ENCODE data around the gene GPS1.

Gene GPS1

GRCh38 chr17:82096709-82097183, 45.0 kb downstream of the GPS1 start:
- Histone ChIP-seq H3K4me3 (ENCODE audit: low read depth, low read length) (peak overlapping the region; percentile 89), H3K4me1 (peaks cover 21% of the 10 kb centered on the region), H3K27me3 (no peaks in the 10 kb centered on the region), H3K9me3 (peaks cover 4% of the 10 kb centered on the region; the same call in 1 of the 2 replicates), H3K36me3 (peaks cover 66% of the 10 kb centered on the region)
- no peak for DNase-seq
- TF ChIP-seq, protein P1, sequence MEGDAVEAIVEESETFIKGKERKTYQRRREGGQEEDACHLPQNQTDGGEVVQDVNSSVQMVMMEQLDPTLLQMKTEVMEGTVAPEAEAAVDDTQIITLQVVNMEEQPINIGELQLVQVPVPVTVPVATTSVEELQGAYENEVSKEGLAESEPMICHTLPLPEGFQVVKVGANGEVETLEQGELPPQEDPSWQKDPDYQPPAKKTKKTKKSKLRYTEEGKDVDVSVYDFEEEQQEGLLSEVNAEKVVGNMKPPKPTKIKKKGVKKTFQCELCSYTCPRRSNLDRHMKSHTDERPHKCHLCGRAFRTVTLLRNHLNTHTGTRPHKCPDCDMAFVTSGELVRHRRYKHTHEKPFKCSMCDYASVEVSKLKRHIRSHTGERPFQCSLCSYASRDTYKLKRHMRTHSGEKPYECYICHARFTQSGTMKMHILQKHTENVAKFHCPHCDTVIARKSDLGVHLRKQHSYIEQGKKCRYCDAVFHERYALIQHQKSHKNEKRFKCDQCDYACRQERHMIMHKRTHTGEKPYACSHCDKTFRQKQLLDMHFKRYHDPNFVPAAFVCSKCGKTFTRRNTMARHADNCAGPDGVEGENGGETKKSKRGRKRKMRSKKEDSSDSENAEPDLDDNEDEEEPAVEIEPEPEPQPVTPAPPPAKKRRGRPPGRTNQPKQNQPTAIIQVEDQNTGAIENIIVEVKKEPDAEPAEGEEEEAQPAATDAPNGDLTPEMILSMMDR (IDR thresholded peaks at IDR 0.05; ENCODE audit: low read depth, low read length) = no peak

DNA sequence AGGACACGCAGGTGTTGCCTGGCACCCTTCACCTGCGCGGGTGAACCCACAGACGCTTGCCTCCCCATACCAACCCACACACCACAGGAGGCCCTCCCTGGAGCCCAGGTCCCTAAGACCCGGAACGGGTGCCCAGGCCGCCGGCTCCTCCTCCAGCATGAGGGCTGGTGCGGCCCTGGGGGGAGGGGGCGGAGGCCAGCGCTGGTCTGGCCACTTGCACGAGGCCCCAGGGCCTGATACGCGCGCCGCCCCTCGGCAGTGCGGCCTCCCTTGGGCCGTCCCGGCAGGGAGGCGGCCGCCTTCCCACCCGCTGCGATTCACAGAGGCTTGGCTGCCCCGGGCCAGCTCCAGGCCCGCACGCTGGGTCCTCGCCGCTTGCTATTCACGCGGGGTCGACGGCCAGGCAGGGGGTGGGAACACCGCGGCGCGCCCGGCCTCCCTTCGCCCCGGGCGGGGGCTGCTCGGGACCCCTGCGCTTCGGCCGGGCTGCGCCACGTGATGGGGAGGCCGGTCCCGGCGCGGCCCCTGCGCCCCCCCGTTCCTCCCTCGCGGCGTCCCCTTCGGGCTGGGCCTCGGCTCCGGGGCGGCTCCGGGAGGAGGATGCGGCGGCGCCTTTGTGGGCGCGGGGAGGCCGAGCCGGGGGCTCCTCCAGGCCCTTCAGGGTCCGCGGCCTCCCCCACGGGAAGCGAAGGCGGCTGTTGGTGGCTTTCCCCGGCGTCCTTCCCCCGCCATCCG, 45.7 kb downstream of the GPS1 start:
- Histone ChIP-seq H3K27me3 (no peaks in the 10 kb centered on the region), H3K4me1 (peaks cover 21% of the 10 kb centered on the region), H3K9me3 (peaks cover 4% of the 10 kb centered on the region; the same call in 1 of the 2 replicates), H3K36me3 (peaks cover 60% of the 10 kb centered on the region), H3K4me3 (ENCODE audit: low read depth, low read length) (peak overlapping the region; percentile 89)
- TF ChIP-seq, protein P1 (IDR thresholded peaks at IDR 0.05; ENCODE audit: low read depth, low read length) = no peak
- peak; percentile 71 for DNase-seq

DNA sequence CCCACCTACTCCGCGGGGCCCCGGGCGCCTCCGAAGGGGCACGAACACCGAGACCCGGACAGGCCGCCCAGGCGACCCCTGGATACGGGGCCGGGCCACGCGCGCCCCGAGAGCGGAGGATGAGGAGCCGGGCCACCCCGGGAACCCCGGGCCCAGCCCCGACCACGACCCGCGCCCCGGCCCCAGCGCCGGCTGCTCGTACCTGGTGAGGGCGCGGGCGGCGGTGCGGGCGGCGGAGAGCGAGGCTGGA, 46.1 kb downstream of the GPS1 start:
- Histone ChIP-seq H3K9me3 (peaks cover 4% of the 10 kb centered on the region; the same call in 1 of the 2 replicates), H3K36me3 (peaks cover 55% of the 10 kb centered on the region), H3K4me1 (peaks cover 21% of the 10 kb centered on the region), H3K4me3 (ENCODE audit: low read depth, low read length) (peak overlapping the region; percentile 89), H3K27me3 (no peaks in the 10 kb centered on the region)
- TF ChIP-seq, protein P1 (IDR thresholded peaks at IDR 0.05; ENCODE audit: low read depth, low read length) = no peak
- DNase-seq = no peak

DNA sequence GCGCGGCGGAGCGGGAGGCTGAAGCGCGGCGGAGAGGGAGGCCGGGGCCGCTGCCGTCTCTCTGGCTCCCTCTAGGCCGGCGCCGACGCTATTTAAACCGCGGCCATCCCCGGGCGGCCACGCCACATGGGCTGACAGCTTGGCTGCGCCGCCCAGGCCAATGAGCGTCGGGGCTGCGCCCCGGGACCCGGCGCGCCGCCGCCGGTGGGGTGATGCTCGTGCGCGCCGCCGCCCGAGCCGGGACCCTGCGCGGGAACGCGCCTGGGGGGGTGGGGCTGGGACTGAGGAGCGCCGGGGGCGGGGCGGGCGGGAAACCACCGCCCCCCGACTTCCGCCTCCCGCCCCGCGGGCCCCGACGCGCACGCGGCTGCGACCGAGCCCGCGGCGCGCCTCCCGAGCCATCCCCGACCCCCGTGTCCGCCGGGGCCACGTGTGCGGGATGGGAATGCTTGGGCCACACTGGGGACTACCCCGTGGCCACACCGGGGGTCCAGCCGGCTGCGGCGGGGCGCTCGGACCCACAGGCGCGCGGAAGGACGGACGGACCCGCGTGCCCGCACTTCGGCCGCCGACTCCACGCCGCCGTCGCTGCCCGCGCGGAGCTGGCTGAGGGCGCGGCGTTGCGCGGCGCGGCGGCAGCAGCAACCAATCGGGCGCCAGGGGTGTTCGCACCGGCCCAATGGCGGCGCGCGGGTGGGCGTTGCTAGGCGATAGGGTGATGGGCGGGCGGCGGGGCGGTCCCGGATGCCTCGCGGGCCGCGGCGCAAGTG, 46.7 kb downstream of the GPS1 start, which contains the start of gene FASN:
TSS of gene FASN (minus strand) at position 68 of the 770 bp plus-strand sequence. CDS start 1,791 bp downstream, outside the sequence.
- Histone ChIP-seq H3K9me3 (peaks cover 4% of the 10 kb centered on the region; the same call in 1 of the 2 replicates), H3K36me3 (peaks cover 50% of the 10 kb centered on the region)
- TF ChIP-seq, protein P1 (IDR thresholded peaks at IDR 0.05; ENCODE audit: low read depth, low read length) = peak; percentile 29; the same call in 1 of the 2 replicates

GRCh38 chr17:82098939-82099763, 47.5 kb downstream of the GPS1 start:
- H3K4me3 ChIP-seq (ENCODE audit: low read depth, low read length) = peak overlapping the region; percentile 51
- TF ChIP-seq, protein P1 (IDR thresholded peaks at IDR 0.05; ENCODE audit: low read depth, low read length) = no peak
- H3K36me3 ChIP-seq = peaks cover 43% of the 10 kb centered on the region
- peaks cover 4% of the 10 kb centered on the region; the same call in 1 of the 2 replicates for H3K9me3 ChIP-seq
- DNase-seq = no peak
- H3K4me1 ChIP-seq = peaks cover 28% of the 10 kb centered on the region
- no peaks in the 10 kb centered on the region for H3K27me3 ChIP-seq

More for the DNA sequence above, 46.7 kb downstream of the GPS1 start, which contains the start of gene FASN:
- Histone ChIP-seq H3K4me1 (peaks cover 21% of the 10 kb centered on the region), H3K4me3 (ENCODE audit: low read depth, low read length) (peak within 1 kb of the TSS; percentile 89), H3K27me3 (no peaks in the 10 kb centered on the region)
- DNase-seq = peak; percentile 97

All from BE2C (cell line).